Fibroblast of the aortic adventitia (primary cell): ENCODE data around the gene FIZ1. TPM values are rescaled to one million over a fixed set of nuclear protein-coding genes. Genes with fewer than 3 reads are reported as not detected.

Experiments used
- DNase-seq: peaks from one replicate; pipeline ENCODE4 v3.0.0-alpha.2; 2010; ENCODE audit warnings: low read depth
- H3K4me3 ChIP-seq: 2 replicates; pipeline ENCODE4 v1.5.1; 2011; ENCODE audit warnings: low read depth, mild to moderate bottlenecking, control low read depth, low read length, moderate library complexity
- CTCF ChIP-seq: IDR thresholded peaks from 2 replicates; pipeline ENCODE4 v1.5.1; 2011; ENCODE audit warnings: mild to moderate bottlenecking, low read length, control low read depth, inconsistent platforms; ENCODE audit not compliant: insufficient read depth
- total RNA-seq: library from RNA; depleted of rRNA; stranded (reverse); fragments of >200 nt; gene quantifications from 2 replicates; pipeline ENCODE4 v1.2.3, GENCODE V29; 2012; ENCODE audit warnings: low replicate concordance

FIZ1 gene
- total RNA-seq, 1 donor: 4.7 TPM

- no peak overlapping the region for H3K4me3 ChIP-seq
- no peak for DNase-seq
- TF ChIP-seq CTCF: no peak
Measured at GRCh38 chr19:55567708-55568328, 31.5 kb downstream of the FIZ1 start.

GRCh38 chr19:55566823-55567222 lies 32.5 kb downstream of the FIZ1 start:
- no peak for DNase-seq
- TF ChIP-seq CTCF: no peak
- H3K4me3 ChIP-seq: no peak overlapping the region

GRCh38 chr19:55563261-55563690 lies 36.0 kb downstream of the FIZ1 start:
- peak; percentile 47 for DNase-seq
- no peak for TF ChIP-seq CTCF
- H3K4me3 ChIP-seq: no peak overlapping the region

- TF ChIP-seq CTCF: no peak
- no peak for DNase-seq
- H3K4me3 ChIP-seq: no peak overlapping the region
Measured at GRCh38 chr19:55559684-55560083, 39.6 kb downstream of the FIZ1 start.

- no peak for DNase-seq
- TF ChIP-seq CTCF: no peak
- no peak overlapping the region for H3K4me3 ChIP-seq
Measured at GRCh38 chr19:55554741-55555152, 44.6 kb downstream of the FIZ1 start.

- H3K4me3 ChIP-seq: no peak overlapping the region
- no peak for DNase-seq
- TF ChIP-seq CTCF: no peak
Measured at GRCh38 chr19:55554302-55554701, 45.0 kb downstream of the FIZ1 start.
